HEK293T (cell line): ENCODE results near the gene GBP2.

ENCODE experiments used
- CTCF ChIA-PET: fragments of 350-600 bp; formaldehyde crosslinking; extraction: SDS; loops from one replicate; lab custom pipeline; 2021; ENCODE audit warnings: antibody characterized with exemption, inconsistent platforms; lab: Yijun Ruan, JAX
- POLR2A ChIA-PET: fragments of 350-600 bp; formaldehyde crosslinking; extraction: SDS; loops from one replicate; lab custom pipeline; 2020; ENCODE audit warnings: antibody characterized with exemption, inconsistent platforms; lab: Yijun Ruan, JAX
- DNase-seq: peaks from one replicate; pipeline ENCODE4 v3.0.0; 2012; ENCODE audit warnings: mixed read lengths; ENCODE audit errors: extremely low spot score
- ARNT ChIP-seq: fragments of 450-650 bp; IDR thresholded peaks from 2 replicates; pipeline ENCODE4 v1.6.1; 2017; ENCODE audit warnings: mild to moderate bottlenecking
- BHLHE40 ChIP-seq: fragments of 450-650 bp; IDR thresholded peaks from 2 replicates; pipeline ENCODE4 v1.6.1; 2016; ENCODE audit warnings: mild to moderate bottlenecking, moderate library complexity, borderline replicate concordance
- CTBP1 ChIP-seq: fragments of 450-650 bp; IDR thresholded peaks from 2 replicates; pipeline ENCODE4 v1.6.1; 2016; ENCODE audit warnings: borderline replicate concordance
- ELF4 ChIP-seq: fragments of 450-650 bp; IDR thresholded peaks from 2 replicates; pipeline ENCODE4 v1.6.1; 2017; ENCODE audit warnings: antibody characterized with exemption
- FOXA1 ChIP-seq: fragments of 450-650 bp; IDR thresholded peaks from 2 replicates; pipeline ENCODE4 v1.6.1; 2016; ENCODE audit warnings: mild to moderate bottlenecking
- FOXK2 ChIP-seq: fragments of 450-650 bp; IDR thresholded peaks from 2 replicates; pipeline ENCODE4 v1.6.1; 2016; ENCODE audit warnings: mild to moderate bottlenecking
- FOXM1 ChIP-seq: fragments of 450-650 bp; IDR thresholded peaks from 2 replicates; pipeline ENCODE4 v1.6.1; 2017; ENCODE audit warnings: mild to moderate bottlenecking, borderline replicate concordance
- HDGF ChIP-seq: fragments of 450-650 bp; IDR thresholded peaks from 2 replicates; pipeline ENCODE4 v1.6.1; 2017; ENCODE audit warnings: antibody characterized with exemption, borderline replicate concordance
- L3MBTL2 ChIP-seq: fragments of 450-650 bp; conservative IDR thresholded peaks from 2 replicates; pipeline ENCODE4 v1.6.1; 2016; ENCODE audit warnings: mild to moderate bottlenecking
- LEF1 ChIP-seq: fragments of 450-650 bp; IDR thresholded peaks from 2 replicates; pipeline ENCODE4 v1.6.1; 2017; ENCODE audit warnings: mild to moderate bottlenecking, borderline replicate concordance
- NFRKB ChIP-seq: fragments of 450-650 bp; IDR thresholded peaks from 2 replicates; pipeline ENCODE4 v1.6.1; 2016; ENCODE audit warnings: mild to moderate bottlenecking, moderate library complexity
- SP1 ChIP-seq: fragments of 450-650 bp; IDR thresholded peaks from 2 replicates; pipeline ENCODE4 v1.6.1; 2017
- SUZ12 ChIP-seq: fragments of 450-650 bp; IDR thresholded peaks from 2 replicates; pipeline ENCODE4 v1.6.1; 2016; ENCODE audit warnings: mild to moderate bottlenecking
- TARDBP ChIP-seq: fragments of 450-650 bp; IDR thresholded peaks from 2 replicates; pipeline ENCODE4 v1.6.1; 2016
- ZNF384 ChIP-seq: fragments of 450-650 bp; IDR thresholded peaks from 2 replicates; pipeline ENCODE4 v1.6.1; 2016
- TF ChIP-seq, protein P1 (sequence below): fragments of 450-650 bp; IDR thresholded peaks from 2 replicates; pipeline ENCODE4 v1.6.1; 2016

The GBP2 gene

DNA sequence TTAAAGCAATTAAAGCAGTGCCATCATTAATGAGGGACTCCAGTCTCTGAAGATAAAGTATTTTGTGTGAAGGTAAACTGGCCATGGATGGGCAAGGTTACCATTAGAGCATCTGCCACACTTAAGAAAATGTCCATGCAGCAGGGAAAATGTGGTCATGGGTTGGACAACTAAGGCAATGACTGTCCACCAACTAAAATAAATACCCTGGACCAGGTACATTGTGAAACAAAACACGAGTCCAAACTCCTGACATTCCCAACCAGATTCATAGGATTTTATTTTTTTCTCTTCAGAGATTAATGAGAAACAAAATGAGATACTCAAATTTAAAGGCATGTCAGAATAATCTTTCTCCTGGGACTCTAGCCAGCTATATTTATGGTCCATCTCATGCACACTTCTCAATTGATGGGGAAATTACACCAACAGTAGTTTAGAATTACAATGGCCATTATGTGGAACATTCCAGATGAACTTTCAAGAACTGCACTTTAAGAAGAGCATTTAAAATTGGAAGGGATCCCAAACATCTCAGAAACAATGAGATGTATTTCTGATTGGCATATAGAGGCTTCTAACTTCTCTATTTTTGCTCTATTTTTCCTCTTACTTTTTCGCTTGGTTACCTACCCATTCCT, 41.8 kb upstream of the GBP2 start:
- POLR2A ChIA-PET = no interaction called here
- CTCF ChIA-PET = no interaction called here
- TF ChIP-seq ARNT (no peak), LEF1 (no peak), FOXA1 (no peak), ELF4 (no peak), SUZ12 (no peak), SP1 (no peak), FOXM1 (no peak), NFRKB (no peak)
- TF ChIP-seq, protein P1, sequence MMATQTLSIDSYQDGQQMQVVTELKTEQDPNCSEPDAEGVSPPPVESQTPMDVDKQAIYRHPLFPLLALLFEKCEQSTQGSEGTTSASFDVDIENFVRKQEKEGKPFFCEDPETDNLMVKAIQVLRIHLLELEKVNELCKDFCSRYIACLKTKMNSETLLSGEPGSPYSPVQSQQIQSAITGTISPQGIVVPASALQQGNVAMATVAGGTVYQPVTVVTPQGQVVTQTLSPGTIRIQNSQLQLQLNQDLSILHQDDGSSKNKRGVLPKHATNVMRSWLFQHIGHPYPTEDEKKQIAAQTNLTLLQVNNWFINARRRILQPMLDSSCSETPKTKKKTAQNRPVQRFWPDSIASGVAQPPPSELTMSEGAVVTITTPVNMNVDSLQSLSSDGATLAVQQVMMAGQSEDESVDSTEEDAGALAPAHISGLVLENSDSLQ = no peak
- DNase-seq = no peak

DNA sequence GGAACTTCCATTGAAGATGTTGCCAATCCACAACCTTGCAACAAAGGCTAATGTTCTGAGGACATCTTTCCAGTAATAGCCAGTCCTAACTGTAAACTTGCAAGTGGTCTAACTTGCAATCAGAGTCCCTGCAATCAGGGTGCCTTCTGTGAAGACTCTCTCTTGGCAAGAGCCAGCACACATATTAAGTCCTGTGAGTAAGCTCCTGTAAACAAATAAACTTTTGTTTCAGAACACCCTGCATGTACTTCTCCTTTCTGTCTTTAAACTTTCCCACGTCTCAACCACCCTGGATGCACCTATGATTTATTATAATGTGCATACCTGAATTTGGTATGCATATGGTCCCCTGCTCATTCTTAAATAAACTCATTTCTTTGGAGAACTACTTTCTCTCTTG, 40.8 kb upstream of the GBP2 start:
- no peak for DNase-seq
- ChIA-PET CTCF (no interaction called here), POLR2A (no interaction called here)
- TF ChIP-seq LEF1 = no peak
- TF ChIP-seq ELF4 = no peak
- no peak for TF ChIP-seq CTBP1
- no peak for TF ChIP-seq TARDBP
- TF ChIP-seq FOXA1 = no peak
- no peak for TF ChIP-seq FOXM1
- TF ChIP-seq BHLHE40 = no peak
- no peak for TF ChIP-seq L3MBTL2
- TF ChIP-seq SUZ12 = no peak
- TF ChIP-seq NFRKB = no peak
- TF ChIP-seq, protein P1 = no peak
- no peak for TF ChIP-seq ARNT
- no peak for TF ChIP-seq SP1
- TF ChIP-seq HDGF = no peak
- no peak for TF ChIP-seq ZNF384

DNA sequence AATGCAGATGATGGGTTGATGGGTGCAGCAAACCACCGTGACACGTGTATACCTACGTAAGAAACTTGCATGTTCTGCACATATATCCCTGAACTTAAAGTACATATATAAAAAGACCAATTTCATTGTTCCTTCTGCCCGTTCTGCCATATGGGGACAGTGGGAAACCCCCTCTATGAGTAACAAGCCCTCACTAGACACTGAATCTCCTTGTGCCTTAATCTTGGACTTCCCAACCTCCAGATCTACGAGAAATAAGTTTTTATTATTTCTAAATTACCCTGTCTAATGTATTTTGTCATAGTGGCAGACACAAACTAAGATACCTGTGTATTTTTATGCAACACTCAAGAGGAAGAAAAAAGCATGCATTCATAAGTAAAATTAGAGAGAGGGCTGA, 39.9 kb upstream of the GBP2 start:
- no peak for DNase-seq
- ChIA-PET POLR2A (no interaction called here), CTCF (no interaction called here)
- TF ChIP-seq ELF4 (no peak), FOXM1 (no peak), TARDBP (no peak), LEF1 (no peak), SUZ12 (no peak), HDGF (no peak), ZNF384 (no peak), BHLHE40 (no peak)

DNA sequence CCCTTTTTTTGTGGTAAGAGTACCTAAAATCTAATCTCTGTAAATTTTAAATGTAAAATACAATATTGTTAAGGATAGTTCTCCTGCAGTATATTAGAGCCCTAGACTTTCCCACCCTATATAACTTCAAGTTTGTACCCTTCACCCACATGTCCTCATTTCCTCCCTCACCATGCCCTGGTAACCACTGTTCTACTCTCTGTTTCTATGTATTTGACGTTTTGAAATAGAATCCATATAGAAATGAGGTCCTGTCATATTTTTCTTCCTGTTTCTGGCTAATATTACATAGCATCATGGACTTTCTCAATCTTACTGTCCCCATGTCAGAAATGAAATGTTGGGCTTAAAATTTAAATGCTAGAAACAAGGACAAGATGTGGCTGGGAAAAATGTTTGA, 25.1 kb upstream of the GBP2 start:
- no peak for DNase-seq
- TF ChIP-seq CTBP1 (no peak), LEF1 (no peak), SP1 (no peak), NFRKB (no peak), L3MBTL2 (no peak), ZNF384 (no peak), ELF4 (no peak), TARDBP (no peak), FOXA1 (no peak), FOXK2 (no peak)
- ChIA-PET CTCF (no interaction called here), POLR2A (no interaction called here)

DNA sequence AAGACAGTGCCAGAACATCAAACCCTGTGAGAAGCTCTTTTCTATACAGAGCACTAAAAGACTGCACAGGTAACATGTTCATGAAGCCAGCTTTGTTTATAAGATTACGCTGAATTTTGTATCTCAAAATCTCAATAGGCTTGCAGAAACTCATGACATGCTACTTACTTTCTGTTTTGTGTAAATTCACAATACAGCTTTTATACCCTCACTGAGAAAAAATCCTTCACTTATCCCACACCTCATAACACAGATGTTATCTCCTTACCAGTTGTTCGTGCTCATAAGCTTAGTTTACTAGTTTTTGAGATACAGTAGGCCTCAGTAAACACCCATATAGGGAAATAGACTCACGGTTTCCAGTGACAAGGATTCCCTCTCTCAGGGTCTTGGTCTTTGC, 24.1 kb upstream of the GBP2 start:
- ChIA-PET CTCF (interaction anchor here (0.7 kb wide), 1 partner anchor 406 kb away, joined by 3 read pairs; no protein-coding TSS in a partner anchor), POLR2A (no interaction called here)
- no peak for TF ChIP-seq TARDBP
- TF ChIP-seq ELF4 = no peak
- TF ChIP-seq, protein P1 = no peak
- no peak for TF ChIP-seq FOXK2
- no peak for TF ChIP-seq ARNT
- TF ChIP-seq SP1 = no peak
- TF ChIP-seq BHLHE40 = no peak
- TF ChIP-seq L3MBTL2 = no peak
- TF ChIP-seq CTBP1 = no peak
- TF ChIP-seq NFRKB = no peak
- no peak for TF ChIP-seq SUZ12
- TF ChIP-seq HDGF = no peak
- no peak for TF ChIP-seq ZNF384
- no peak for DNase-seq

DNA sequence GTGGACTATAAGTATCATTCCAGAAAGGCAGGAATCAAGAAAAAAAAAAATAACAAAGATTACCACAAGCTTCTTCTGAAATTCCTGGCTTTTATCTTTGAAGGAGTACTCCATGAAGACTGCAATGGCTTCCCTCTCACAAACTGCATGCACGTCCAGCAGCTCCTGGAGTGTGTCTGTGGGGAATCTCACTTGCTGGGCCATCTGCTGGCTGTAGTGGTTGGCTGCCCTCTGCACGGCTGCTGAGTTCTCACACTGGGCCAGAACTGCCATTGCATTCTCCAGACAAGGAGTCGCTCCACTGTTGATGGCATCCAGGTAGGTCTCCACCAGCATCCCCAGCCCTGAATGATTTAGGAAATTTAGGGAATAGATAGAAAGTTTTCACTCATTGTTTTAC, 23.3 kb upstream of the GBP2 start:
- POLR2A ChIA-PET = no interaction called here
- DNase-seq = no peak
- CTCF ChIA-PET = interaction anchor here (0.6 kb wide), 1 partner anchor 919 kb away, joined by 3 read pairs; no protein-coding TSS in a partner anchor
- no peak for TF ChIP-seq HDGF
- no peak for TF ChIP-seq TARDBP
- no peak for TF ChIP-seq BHLHE40
- TF ChIP-seq SUZ12 = no peak
- TF ChIP-seq ELF4 = no peak
- TF ChIP-seq, protein P1 = no peak
- no peak for TF ChIP-seq SP1
